Activated CD4-positive, CD25-positive, alpha-beta regulatory T cell treated with anti-CD3 and anti-CD28 coated beads, Interleukin-2, amount 50 U/mL, for 16 hours (primary cell): ENCODE data around the gene PLCD4.

Experiments used
- DNase-seq: peaks from one replicate; pipeline ENCODE4 v3.0.0-alpha.2; 2020; ENCODE audit warnings: low read depth, low spot score

PLCD4 gene

GRCh38 chr2:218621007-218621406 is 13.3 kb downstream of the PLCD4 start:
- no peak for DNase-seq

- DNase-seq = no peak
Measured at GRCh38 chr2:218622606-218623365, 15.1 kb downstream of the PLCD4 start.

DNA sequence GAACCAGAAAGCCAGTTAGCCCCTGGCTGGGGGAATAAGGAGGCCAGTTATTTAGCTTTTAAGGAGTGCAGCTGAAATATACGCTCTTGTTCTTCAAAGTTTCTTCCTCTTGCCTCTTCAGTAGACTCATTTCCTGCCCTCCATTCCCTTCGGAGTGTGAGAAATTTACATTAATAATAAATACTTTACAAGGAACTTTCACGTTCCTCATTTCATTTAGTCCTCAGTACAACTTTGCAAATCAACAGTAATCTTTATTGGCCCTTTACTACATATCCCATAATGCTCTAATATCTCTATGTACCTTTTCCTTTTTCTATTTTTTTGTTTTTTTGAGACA is 15.6 kb downstream of the PLCD4 start:
- no peak for DNase-seq

DNA sequence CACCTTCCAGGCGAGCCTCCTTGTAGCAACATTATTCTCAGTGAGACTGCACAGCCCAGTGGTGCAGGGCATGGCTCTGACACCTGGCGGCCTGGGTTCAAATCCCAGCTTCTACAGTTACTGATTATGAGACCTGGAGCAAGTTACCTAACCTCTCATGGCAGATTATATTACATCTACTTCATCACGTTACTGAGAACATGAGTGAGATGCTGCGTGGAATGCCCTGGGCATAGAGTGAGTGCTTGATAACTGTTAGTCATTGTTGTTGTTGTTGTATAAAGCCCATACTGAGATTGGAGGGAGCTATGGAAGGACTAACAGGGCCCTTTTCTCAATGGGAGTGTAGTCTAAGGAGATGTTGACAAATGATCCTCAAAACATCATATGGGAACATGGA is 18.7 kb downstream of the PLCD4 start:
- DNase-seq = no peak

DNA sequence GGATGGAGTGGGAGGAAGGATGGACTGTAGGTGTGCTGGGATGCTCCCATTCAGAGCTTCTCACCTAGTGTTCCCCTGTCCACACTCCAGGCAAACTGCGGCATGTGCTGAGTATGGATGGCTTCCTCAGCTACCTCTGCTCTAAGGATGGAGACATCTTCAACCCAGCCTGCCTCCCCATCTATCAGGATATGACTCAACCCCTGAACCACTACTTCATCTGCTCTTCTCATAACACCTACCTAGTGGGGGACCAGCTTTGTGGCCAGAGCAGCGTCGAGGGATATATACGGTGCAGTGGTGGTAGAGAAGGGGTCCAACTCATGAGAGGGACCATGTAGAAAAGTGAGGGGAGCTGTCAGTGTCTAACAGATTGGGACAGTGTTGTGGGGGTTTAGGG is 20.2 kb downstream of the PLCD4 start:
- DNase-seq = no peak

GRCh38 chr2:218631837-218632236 is 24.1 kb downstream of the PLCD4 start:
- no peak for DNase-seq

DNA sequence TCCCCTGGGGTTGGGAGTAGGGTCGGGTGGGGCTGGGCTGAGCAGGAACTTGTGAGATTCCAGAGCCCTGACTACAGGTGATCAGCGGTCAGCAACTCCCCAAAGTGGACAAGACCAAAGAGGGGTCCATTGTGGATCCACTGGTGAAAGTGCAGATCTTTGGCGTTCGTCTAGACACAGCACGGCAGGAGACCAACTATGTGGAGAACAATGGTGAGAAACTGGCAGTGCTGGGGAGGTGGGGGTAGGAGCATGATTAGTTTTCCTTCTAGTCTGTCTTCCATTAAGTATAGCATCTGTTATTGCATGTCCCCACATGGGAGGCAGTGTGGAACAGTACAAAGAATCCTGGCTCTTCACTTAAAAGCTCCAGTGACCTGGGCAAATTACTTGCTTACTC is 28.0 kb downstream of the PLCD4 start:
- no peak for DNase-seq

DNA sequence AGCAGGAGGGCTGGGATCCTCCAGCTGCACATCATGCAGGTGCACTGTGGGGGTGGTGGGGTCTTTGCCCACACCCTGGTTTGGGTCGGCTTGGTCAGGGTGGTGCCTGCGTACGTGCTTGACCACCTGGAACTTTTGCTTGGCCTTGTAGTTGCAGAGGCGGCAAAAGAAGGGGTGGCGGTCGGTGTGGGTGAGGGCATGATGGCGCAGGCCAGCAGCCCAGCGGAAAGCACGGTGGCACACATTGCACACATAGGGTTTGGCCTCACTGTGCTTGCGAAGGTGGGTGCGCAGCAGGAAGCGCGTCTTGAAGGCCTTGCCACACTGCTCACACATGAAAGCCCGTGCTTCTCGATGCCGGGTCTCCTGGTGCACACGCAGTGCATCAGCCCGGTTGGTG is 30.7 kb downstream of the PLCD4 start:
- no peak for DNase-seq

- DNase-seq = no peak
Measured at GRCh38 chr2:218642121-218642656, 34.5 kb downstream of the PLCD4 start.

DNA sequence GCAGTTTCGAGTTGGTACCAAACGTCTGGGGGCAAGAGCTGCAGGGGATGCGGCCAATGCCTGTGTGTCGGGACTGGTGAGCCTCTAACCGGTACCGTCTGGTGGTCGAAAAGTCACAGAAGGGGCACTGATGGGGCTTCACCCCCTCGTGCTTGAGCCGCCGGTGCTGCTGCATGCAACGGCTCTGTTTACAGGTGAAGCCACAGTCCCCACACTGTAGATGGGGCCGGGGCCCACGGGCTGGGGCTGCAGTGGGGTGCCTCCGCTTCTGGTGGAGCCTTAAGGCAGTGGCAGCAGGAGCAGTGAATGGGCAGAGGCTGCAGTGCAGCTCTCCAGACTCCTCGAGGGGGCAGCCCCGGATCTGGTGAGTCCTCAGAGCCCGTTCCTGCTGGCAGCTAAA is 35.1 kb downstream of the PLCD4 start:
- no peak for DNase-seq

GRCh38 chr2:218643751-218644310 is 36.1 kb downstream of the PLCD4 start:
- DNase-seq = no peak

DNA sequence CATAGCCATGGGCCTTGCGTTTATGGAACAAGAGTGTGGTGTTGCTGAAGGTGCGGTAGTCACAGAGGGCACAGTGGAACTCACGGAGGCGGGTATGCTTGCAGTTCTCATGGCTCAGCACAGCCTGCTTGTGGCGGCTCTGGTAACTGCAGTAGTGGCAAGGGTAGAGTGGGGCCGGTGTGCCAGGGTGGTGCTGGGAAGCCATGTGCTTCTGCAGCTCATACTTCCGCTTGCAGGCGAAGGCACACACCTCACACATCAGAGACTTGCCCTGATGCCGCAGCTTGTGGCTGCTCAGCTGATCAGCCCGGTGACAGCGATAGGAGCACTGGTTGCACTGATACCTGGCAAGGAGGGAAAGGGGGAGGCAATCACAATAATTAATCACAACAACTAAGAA is 37.0 kb downstream of the PLCD4 start:
- DNase-seq = no peak

- no peak for DNase-seq
Measured at GRCh38 chr2:218645126-218645525, 37.4 kb downstream of the PLCD4 start.

DNA sequence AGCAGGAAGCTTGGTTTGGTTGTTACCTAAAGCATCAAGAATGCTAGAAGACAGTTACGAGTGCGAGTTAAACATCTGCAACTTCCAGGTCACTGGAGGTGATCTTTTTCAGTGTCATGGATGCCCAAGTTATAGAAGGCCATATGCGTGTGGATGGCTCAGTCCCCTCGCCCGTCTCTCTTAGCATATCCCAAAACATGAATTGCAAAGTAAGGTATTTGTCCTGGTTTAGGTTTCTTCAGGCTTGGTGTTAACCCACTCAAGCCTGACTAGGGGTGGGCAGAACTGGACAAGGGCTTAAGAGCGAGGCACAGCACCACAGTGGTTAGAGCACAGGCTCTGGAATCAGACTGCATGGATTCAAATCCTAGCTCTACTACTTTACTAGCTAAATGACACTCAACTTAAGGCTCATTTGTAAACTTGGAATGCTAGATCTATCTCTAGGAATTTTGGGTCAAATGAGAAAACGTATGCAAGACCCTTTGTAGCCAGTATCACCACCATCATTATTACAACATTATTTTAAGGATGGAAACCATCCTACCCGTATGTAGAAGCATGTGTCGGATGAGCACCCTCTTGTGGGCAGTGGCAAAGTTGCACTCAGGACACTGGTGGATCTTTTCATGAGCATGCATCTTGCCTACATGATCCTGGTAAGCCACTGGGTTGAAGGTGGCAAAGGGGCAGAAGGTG is 40.5 kb downstream of the PLCD4 start:
- no peak for DNase-seq

DNA sequence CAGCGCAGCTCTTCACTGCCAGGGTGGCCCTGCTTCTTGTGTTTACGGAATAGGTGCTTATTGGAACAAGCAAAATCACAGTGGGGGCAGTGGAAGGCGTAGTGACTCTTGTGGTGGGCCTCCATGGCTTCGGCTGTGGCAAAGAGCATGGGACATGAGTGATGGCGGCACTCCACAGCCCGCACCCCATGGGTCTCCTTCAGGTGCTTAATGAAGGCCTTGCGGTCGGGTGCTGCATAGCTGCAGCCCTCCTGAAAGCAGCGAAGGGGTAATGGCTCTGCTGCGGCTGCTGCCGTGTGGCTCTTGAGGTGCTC is 41.0 kb downstream of the PLCD4 start:
- DNase-seq = no peak

GRCh38 chr2:218655751-218656150 is 48.1 kb downstream of the PLCD4 start:
- no peak for DNase-seq

GRCh38 chr2:218658671-218659257 is 51.1 kb downstream of the PLCD4 start:
- DNase-seq = no peak

DNA sequence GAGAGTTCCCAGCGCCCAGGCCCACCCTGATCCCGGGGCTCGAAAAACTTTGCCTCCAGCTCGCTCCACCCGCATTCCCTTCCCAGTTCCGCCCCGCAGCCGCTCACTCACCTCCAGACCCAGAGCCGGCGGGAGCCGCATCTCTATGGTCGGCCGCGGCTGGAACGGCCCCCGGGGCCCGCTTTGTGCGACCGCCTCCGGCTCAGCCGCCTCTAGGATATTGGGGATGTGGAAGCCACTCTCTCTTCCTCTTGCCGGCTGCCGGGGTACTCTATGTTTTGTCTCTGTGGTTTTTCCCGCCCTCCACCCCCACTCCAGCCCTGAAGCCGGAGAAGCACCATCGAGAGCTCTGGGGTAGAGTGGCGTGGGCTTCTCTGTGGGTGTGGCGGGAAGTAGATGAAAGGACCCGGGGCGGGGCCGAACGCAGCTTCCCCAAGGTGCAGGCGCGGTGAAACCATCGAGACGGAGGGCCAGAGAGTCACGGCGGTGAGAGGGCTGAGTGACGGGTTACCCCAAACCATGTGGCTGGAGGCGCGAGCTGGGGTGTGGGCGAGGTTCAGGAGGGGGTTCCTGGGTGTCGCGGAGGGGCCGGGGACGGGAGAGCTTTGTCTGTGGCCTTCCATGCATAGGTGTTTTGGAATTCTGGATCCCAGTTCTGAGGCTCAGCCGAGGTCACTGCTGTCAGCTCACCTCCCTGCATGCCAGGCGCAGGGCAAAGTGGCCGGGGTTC is 51.7 kb downstream of the PLCD4 start, which contains the start of the genes BCS1L and ZNF142:
TSS of gene BCS1L (plus strand) at position 426 of the 730 bp plus-strand sequence. CDS start 1,305 bp downstream, outside the sequence.
TSS of gene ZNF142 (minus strand) at position 366 of the 730 bp plus-strand sequence. CDS start 3,194 bp downstream, outside the sequence.
- peak; percentile 83 for DNase-seq

DNA sequence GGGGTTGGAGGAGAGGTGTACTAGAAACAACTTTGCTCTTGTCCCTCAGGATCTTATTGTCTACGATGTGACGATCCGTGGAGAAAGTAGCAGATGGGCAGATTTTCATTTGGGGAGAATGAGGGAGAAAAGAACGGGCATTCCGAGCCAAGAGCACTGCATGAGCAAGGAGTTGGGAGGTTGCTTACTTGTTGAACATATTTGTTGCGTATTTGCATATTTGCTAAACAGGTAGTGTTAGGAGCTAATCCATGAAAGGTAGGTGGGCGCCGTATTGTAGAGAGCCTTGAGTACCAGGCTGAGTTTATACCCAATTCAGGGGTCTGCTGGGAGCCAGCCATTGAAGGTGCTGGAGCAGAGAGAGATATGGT is 52.3 kb downstream of the PLCD4 start:
- DNase-seq = no peak

GRCh38 chr2:218662377-218662776 is 54.7 kb downstream of the PLCD4 start:
- no peak for DNase-seq

- DNase-seq = no peak
Measured at GRCh38 chr2:218662827-218663226, 55.1 kb downstream of the PLCD4 start.

- no peak for DNase-seq
Measured at GRCh38 chr2:218663901-218664300, 56.2 kb downstream of the PLCD4 start.
